Heart left ventricle (tissue), 16 donors: ENCODE measurements around the gene ATG2B. TPM values are rescaled to one million over a fixed set of nuclear protein-coding genes. Genes with fewer than 3 reads are reported as not detected.

Experiments used
- ATAC-seq, 4 donors: fragments of 200-7000 bp; cut with Tn5 transposase; one replicate each; pipeline ENCODE4 v1.9.1; 2020 to 2022; ENCODE audit warnings: moderate library complexity in 4 of 4, mild to moderate bottlenecking in 3 of 4, moderate number of reproducible peaks in 1 of 4
- DNase-seq, 5 donors: peaks; one replicate each; pipeline ENCODE4 v3.0.0-alpha.2; 2020
- H3K27ac ChIP-seq, 12 donors: fragments of 200-600 bp; sonication (generic) in 4 of 12; one replicate each; pipeline versions ENCODE4 v1.5.0 to v1.8.0; 2016 to 2022; ENCODE audit warnings: mild to moderate bottlenecking in 2 of 12
- H3K27me3 ChIP-seq, 9 donors: fragments of 200-600 bp; sonication (generic) in 2 of 9; one replicate each; pipeline versions ENCODE4 v1.5.1 to v1.8.0; 2016 to 2022; ENCODE audit warnings: mild to moderate bottlenecking in 3 of 9
- H3K36me3 ChIP-seq, 9 donors: fragments of 200-600 bp; sonication (generic) in 2 of 9; one replicate each; pipeline versions ENCODE4 v1.5.0 to v1.8.0; 2018 to 2022; ENCODE audit warnings: mild to moderate bottlenecking in 2 of 9
- H3K4me1 ChIP-seq, 12 donors: fragments of 200-600 bp; sonication (generic) in 4 of 12; one replicate each; pipeline versions ENCODE4 v1.5.0 to v1.8.0; 2016 to 2022; ENCODE audit warnings: mild to moderate bottlenecking in 3 of 12
- H3K4me3 ChIP-seq, 12 donors: fragments of 200-600 bp; sonication (generic) in 4 of 12; one replicate each; pipeline versions ENCODE4 v1.5.0 to v1.8.0; 2017 to 2022; ENCODE audit warnings: mild to moderate bottlenecking in 9 of 12, moderate library complexity in 4 of 12
- H3K9me3 ChIP-seq, 12 donors: fragments of 200-600 bp; sonication (generic) in 4 of 12; one replicate each; pipeline versions ENCODE4 v1.5.0 to v1.8.0; 2016 to 2022; ENCODE audit warnings: mild to moderate bottlenecking in 1 of 12
- POLR2A ChIP-seq, 2 donors: fragments of 450-650 bp; IDR thresholded peaks; one replicate each; pipeline ENCODE4 v1.6.1; 2017; ENCODE audit warnings: antibody characterized with exemption in 2 of 2, mild to moderate bottlenecking in 2 of 2, moderate library complexity in 2 of 2
- WGBS, 4 donors: extraction: QIAGEN DNeasy Blood & Tissue Kit in 2 of 4; methylation state at CpG; one replicate each; pipeline versions ENCODE4 v1.1.5 to v1.1.7; 2013 to 2018; 5-methylcytosine and 5-hydroxymethylcytosine counted together
- intact Hi-C, 10 donors: fragments of 100-400 bp; cut with DNase I; formaldehyde crosslinking; loops; one replicate each; pipeline versions ENCODE4 v1.11.1 to v1.14.2; 2022
- polyA plus RNA-seq, 2 donors: library from polyadenylated mRNA; stranded (reverse); fragments of 200-250 nt; gene quantifications; one replicate each; pipeline ENCODE4 v1.2.3, GENCODE V29; 2013
- total RNA-seq, 9 donors: library from RNA; depleted of rRNA in 2 of 9; stranded (reverse); fragments of >200 nt in 2 of 9; fragmentation: NEBNext Ultra II Directional in 3 of 9; extraction: Animal tissue kit (Norgen Biotek cat#: 25700) in 3 of 9; gene quantifications; one replicate each; pipeline versions ENCODE4 v1.1.0 to v1.2.4, GENCODE V29; 2016 to 2023
- TF ChIP-seq, protein P1 (sequence below), 12 donors: fragments of 200-600 bp; sonication (generic) in 4 of 12; IDR thresholded peaks; one replicate each; pipeline versions ENCODE4 v1.5.0 to v1.8.0; 2018 to 2022; ENCODE audit warnings: antibody characterized with exemption in 12 of 12, mild to moderate bottlenecking in 5 of 12
- donor health status: ischemic (EF 13 %, LVEDD 7.1; RV severe dilation, severe dysfunction).
- donor health status: healthy with polysubstance abuse.
- donor health status: DM: no; HTN: yes; CAD: no.
- donor health status: DM: no; HTN: no; CAD: no.
- donor health status: ischemic (EF 25% LVEDD 6.9; RV normal size, moderate dysfunction).
- donor health status: ischemic (EF 25% LVEDD 5.7; RV mildly dilated, moderate dysfunction).
- donor health status: healthy.
- donor health status: DM: yes; HTN: yes; CAD: no.
- donor health status: ischemic (EF 35%, LVEDD 5.7; RV mildly dilated, moderate dysfunction).
- donor health status: nonischemic (EF 11% LVEDD 7.7; RV severe dilation, severe dysfunction).
- donor health status: DM: yes; HTN: yes; CAD: no.
- donor health status: PGD.
- donor health status: ischemic (EF 29% LVEDD 5.4; RV normal size, mild dysfunction).
- donor health status: nonischemic (EF 23%, LVEDD 6.1; RV moderate dilation, normal function).

ATG2B gene
- total and polyA plus RNA-seq, 11 donors: 2.7 to 19.5 (median 15.6) TPM

DNA sequence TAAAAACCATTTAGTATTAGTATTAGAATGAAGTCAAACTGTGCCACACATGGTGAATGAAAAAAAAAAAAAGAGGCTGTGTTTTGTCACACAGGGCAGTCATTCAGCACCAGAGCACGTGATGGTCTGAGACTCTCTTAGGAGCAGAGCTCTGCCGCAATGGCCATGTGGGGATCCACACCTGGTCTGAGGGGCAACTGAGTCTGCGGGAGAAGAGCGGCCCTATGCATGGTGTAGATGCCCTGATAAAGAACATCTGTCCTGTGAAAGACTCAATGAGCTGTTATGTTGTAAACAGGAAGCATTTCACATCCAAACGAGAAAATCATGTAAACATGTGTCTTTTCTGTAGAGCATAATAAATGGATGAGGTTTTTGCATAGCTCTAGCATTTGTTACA, 119.4 kb downstream of the ATG2B start:
- Histone ChIP-seq H3K9me3 (no peaks in the 10 kb centered on the region), H3K36me3 (no peaks in the 10 kb centered on the region), H3K27ac (no peak overlapping the region), H3K4me3 (no peak overlapping the region), H3K4me1 (no peaks in the 10 kb centered on the region), H3K27me3 (peaks cover 0 to 23% (median 0%) of the 10 kb centered on the region in 9 donors)
- ATAC-seq: no peak
- no peak for DNase-seq
- WGBS, 4 donors: 58 to 63% (median 60%) methylated on average over 5 of the region's 5 CpGs
- TF ChIP-seq, protein P1, sequence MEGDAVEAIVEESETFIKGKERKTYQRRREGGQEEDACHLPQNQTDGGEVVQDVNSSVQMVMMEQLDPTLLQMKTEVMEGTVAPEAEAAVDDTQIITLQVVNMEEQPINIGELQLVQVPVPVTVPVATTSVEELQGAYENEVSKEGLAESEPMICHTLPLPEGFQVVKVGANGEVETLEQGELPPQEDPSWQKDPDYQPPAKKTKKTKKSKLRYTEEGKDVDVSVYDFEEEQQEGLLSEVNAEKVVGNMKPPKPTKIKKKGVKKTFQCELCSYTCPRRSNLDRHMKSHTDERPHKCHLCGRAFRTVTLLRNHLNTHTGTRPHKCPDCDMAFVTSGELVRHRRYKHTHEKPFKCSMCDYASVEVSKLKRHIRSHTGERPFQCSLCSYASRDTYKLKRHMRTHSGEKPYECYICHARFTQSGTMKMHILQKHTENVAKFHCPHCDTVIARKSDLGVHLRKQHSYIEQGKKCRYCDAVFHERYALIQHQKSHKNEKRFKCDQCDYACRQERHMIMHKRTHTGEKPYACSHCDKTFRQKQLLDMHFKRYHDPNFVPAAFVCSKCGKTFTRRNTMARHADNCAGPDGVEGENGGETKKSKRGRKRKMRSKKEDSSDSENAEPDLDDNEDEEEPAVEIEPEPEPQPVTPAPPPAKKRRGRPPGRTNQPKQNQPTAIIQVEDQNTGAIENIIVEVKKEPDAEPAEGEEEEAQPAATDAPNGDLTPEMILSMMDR (IDR thresholded peaks at IDR 0.05): no peak
- no peak for TF ChIP-seq POLR2A (IDR thresholded peaks at IDR 0.05)
- intact Hi-C loops: no loop called here

DNA sequence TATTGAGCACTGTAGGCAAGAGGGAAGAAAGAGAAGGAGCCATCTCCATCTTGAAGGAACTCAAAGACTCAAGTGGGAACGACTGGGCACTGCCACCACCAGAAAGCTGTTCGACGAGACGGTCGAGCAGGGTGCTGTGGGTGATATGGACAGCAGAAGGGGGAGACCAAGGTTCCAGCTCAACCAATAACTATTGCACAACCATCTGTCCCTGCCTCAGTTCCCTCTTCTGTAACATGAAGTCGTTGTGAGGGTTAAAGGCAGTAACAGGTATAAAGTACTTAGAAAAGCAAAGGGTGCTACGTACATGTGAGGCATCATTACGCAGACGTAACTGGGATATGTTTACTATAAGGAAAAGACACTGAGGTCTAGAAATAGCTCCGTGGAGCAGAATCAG, 121.0 kb downstream of the ATG2B start:
- DNase-seq (no peak), ATAC-seq (no peak)
- H3K4me1 ChIP-seq: no peaks in the 10 kb centered on the region
- H3K36me3 ChIP-seq: no peaks in the 10 kb centered on the region
- no peak for TF ChIP-seq POLR2A (IDR thresholded peaks at IDR 0.05)
- TF ChIP-seq, protein P1 (IDR thresholded peaks at IDR 0.05): no peak
- intact Hi-C loops: no loop called here
- peaks cover 0 to 20% (median 0%) of the 10 kb centered on the region in 9 donors for H3K27me3 ChIP-seq
- WGBS, 4 donors: 92 to 96% (median 94%) methylated on average over 10 of the region's 10 CpGs
- H3K9me3 ChIP-seq: no peaks in the 10 kb centered on the region
- H3K27ac ChIP-seq: no peak overlapping the region
- no peak overlapping the region for H3K4me3 ChIP-seq

DNA sequence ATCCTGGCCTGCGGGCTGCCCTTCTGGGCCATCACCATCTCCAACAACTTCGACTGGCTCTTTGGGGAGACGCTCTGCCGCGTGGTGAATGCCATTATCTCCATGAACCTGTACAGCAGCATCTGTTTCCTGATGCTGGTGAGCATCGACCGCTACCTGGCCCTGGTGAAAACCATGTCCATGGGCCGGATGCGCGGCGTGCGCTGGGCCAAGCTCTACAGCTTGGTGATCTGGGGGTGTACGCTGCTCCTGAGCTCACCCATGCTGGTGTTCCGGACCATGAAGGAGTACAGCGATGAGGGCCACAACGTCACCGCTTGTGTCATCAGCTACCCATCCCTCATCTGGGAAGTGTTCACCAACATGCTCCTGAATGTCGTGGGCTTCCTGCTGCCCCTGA, 122.5 kb downstream of the ATG2B start:
- WGBS, 4 donors: 93 to 94% (median 93%) methylated on average over 12 to 18 of the region's 18 CpGs
- DNase-seq: no peak
- TF ChIP-seq, protein P1 (IDR thresholded peaks at IDR 0.05): no peak
- no peak for TF ChIP-seq POLR2A (IDR thresholded peaks at IDR 0.05)

DNA sequence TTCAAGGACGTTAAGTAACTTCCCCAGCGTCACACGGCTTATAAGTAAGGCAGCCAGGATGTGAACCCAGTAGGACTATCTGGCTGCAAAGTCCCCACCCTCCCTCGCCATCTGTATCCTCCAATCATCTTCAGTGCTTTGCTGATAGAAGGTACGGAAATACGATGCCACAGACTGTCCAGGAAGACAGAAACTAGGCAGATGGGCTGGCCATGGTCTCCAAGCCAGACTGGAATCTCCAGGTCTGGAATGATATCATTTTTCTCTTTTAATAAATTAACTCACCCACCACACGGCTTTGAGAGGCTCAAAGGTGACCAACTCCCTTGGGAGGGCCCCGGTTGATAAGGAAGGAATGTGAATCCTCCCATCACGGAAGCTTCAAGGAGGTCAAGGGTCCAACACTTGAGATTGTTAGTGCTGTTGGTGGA, 123.4 kb downstream of the ATG2B start:
- peaks cover 0 to 20% (median 0%) of the 10 kb centered on the region in 9 donors for H3K27me3 ChIP-seq
- no peaks in the 10 kb centered on the region for H3K9me3 ChIP-seq
- ATAC-seq (no peak), DNase-seq (no peak)
- intact Hi-C loops: no loop called here
- no peak overlapping the region for H3K27ac ChIP-seq
- no peak for TF ChIP-seq POLR2A (IDR thresholded peaks at IDR 0.05)
- TF ChIP-seq, protein P1 (IDR thresholded peaks at IDR 0.05): no peak
- no peaks in the 10 kb centered on the region for H3K36me3 ChIP-seq
- no peak overlapping the region for H3K4me3 ChIP-seq
- 46 to 56% (median 51%) methylated on average over 9 of the region's 9 CpGs for WGBS, 4 donors
- peaks cover 0 to 3% (median 0%) of the 10 kb centered on the region in 12 donors for H3K4me1 ChIP-seq

More for the DNA sequence above, 122.5 kb downstream of the ATG2B start:
- H3K27me3 ChIP-seq: peaks cover 0 to 20% (median 0%) of the 10 kb centered on the region in 9 donors
- no peak for ATAC-seq
- intact Hi-C loops: no loop called here
- H3K4me3 ChIP-seq: no peak overlapping the region
- H3K27ac ChIP-seq: no peak overlapping the region
- H3K9me3 ChIP-seq: no peaks in the 10 kb centered on the region
- no peaks in the 10 kb centered on the region for H3K36me3 ChIP-seq
- H3K4me1 ChIP-seq: no peaks in the 10 kb centered on the region
